GM18508 (cell line): ENCODE measurements around the gene SAGE1.
"Not testable (repeated sequence)": the region's sequence is repeated elsewhere in the genome, so short reads cannot be mapped to it uniquely, and the experiment has no call there.

Experiments
- ATAC-seq: cut with Tn5 transposase; IDR thresholded peaks from one replicate; pipeline ENCODE4 v1.9.1; 2021; ENCODE audit warnings: moderate number of reproducible peaks; ENCODE audit not compliant: insufficient read depth, unreplicated experiment

SAGE1 gene, protein sequence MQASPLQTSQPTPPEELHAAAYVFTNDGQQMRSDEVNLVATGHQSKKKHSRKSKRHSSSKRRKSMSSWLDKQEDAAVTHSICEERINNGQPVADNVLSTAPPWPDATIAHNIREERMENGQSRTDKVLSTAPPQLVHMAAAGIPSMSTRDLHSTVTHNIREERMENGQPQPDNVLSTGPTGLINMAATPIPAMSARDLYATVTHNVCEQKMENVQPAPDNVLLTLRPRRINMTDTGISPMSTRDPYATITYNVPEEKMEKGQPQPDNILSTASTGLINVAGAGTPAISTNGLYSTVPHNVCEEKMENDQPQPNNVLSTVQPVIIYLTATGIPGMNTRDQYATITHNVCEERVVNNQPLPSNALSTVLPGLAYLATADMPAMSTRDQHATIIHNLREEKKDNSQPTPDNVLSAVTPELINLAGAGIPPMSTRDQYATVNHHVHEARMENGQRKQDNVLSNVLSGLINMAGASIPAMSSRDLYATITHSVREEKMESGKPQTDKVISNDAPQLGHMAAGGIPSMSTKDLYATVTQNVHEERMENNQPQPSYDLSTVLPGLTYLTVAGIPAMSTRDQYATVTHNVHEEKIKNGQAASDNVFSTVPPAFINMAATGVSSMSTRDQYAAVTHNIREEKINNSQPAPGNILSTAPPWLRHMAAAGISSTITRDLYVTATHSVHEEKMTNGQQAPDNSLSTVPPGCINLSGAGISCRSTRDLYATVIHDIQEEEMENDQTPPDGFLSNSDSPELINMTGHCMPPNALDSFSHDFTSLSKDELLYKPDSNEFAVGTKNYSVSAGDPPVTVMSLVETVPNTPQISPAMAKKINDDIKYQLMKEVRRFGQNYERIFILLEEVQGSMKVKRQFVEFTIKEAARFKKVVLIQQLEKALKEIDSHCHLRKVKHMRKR

GRCh38 chrX:135893294-135893817, at the start of gene SAGE1, which contains the start of gene CT45A10:
TSS of gene SAGE1 (plus strand) at chrX:135893716. CDS start at chrX:135896243, 2,527 bp downstream.
TSS of gene CT45A10 (minus strand) at chrX:135893444. CDS start at chrX:135885344, 8,100 bp downstream.
- no peak for ATAC-seq

DNA sequence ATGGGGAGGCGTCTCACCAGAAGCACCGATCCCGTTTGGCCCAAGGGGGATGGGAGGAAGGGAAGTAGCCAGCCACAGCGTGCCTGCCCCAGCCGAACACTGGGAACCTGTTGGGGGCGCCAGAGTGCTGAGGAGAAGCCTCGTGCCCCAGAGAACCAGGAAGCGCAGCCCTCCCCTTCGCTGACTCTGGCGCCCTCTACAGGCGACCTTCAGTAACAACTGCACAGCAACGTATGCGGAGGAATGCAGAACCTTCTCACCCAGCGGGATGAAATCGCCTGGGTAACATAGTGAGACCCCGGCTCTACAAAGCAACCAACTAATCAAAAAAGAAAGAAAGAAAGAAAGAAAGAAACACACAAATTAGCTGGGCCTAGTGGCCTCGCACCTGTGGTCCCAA, 39.1 kb upstream of the SAGE1 start, which contains the start of gene CT45A8:
CT45A8 (minus strand) TSS at position 101 of the 400 bp plus-strand sequence. CDS start 3,755 bp downstream, outside the sequence.
- not testable (repeated sequence) for ATAC-seq

DNA sequence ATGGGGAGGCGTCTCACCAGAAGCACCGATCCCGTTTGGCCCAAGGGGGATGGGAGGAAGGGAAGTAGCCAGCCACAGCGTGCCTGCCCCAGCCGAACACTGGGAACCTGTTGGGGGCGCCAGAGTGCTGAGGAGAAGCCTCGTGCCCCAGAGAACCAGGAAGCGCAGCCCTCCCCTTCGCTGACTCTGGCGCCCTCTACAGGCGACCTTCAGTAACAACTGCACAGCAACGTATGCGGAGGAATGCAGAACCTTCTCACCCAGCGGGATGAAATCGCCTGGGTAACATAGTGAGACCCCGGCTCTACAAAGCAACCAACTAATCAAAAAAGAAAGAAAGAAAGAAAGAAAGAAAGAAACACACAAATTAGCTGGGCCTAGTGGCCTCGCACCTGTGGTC, 21.8 kb upstream of the SAGE1 start, which contains the start of gene CT45A9:
CT45A9 (minus strand) TSS at position 101 of the 400 bp plus-strand sequence. CDS start 3,751 bp downstream, outside the sequence.
- ATAC-seq = not testable (repeated sequence)

DNA sequence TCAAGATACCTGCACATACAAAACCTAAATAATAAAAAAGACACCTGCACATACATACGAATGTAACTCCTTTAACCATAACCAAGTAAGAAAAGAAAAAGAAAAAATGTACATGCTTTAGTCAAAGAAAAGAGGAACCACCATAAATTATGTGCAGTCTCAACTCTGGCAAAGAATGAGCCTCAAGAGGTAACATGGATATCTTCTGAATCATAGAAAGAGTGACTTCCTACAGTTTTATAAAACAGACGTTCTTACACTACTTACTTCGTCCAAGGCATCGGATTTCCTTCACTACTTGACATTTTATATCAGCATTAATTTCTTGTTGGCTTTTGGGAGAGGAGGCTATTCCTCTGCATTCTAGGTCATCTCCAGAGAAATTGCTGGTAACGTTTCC, 10.8 kb upstream of the SAGE1 start:
- not testable (repeated sequence) for ATAC-seq

GRCh38 chrX:135888230-135888629, 5.3 kb upstream of the SAGE1 start:
- ATAC-seq = not testable (repeated sequence)

- not testable (repeated sequence) for ATAC-seq
Measured at GRCh38 chrX:135888976-135889375, 4.5 kb upstream of the SAGE1 start.

- ATAC-seq = no peak
Measured at GRCh38 chrX:135890087-135890585, 3.4 kb upstream of the SAGE1 start.

DNA sequence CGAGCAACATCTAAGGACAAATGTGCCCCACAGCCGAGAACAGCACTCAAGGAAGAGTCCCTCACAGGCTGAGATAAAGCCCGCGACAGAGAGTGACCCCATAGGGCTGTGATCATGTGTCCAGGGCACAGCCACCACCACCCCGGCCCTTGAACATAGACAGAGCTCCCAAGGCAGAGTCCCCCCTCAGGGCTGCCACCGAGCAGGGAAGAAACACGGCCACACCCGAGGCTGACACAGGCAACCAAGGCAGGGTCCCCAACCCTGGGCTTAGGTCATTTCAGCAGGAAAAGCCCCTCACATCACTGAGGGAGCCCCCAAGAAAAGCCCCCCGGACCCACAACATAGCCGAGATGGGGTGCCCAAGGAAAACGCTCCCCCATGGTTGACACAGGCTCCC, 735 bp upstream of the SAGE1 start:
- no peak for ATAC-seq

- no peak for ATAC-seq
Measured at GRCh38 chrX:135910251-135910650, 16.7 kb downstream of the SAGE1 start.

- no peak for ATAC-seq
Measured at GRCh38 chrX:135914404-135914803, 20.9 kb downstream of the SAGE1 start.

DNA sequence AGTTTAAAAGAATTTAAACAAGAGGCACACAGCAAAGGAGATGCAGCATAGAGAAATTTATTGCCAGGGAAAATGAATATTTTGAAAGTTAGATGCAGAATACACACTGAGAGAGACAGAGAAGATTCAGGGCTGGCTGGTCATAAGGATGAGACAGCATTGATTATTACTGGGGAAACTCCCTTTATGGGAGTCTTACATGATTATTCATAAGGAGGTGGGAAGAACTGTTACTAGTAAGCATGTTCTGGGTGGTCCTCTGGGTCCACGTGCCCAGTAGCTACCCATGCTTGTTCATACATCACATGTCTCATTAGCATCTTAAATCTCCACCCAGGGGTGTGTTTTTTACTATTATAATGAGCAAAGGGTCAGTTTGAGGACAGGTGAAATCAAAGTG, 27.0 kb downstream of the SAGE1 start:
- not testable (repeated sequence) for ATAC-seq

DNA sequence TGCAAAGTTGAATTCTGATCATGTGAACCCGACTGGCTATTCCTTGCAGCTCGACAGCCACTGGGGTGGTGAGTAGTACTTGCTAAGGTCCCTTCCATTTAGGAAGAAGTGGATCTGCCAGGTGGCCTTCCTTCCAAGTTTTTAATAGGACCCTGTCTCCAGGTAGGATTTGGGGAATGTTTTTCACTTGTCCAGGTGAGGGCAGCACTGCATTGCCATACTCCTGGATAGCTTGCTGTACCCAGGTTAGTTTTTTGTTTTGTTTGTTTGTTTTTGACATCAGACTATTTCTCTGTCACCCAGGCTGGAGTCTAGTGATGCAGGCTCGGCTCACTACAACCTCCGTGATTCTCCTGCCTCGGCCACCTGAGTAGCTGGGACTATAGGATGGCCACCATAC, 29.8 kb downstream of the SAGE1 start:
- ATAC-seq = no peak

- no peak for ATAC-seq
Measured at GRCh38 chrX:135927897-135928296, 34.4 kb downstream of the SAGE1 start.

- ATAC-seq = no peak
Measured at GRCh38 chrX:135931644-135932487, 38.4 kb downstream of the SAGE1 start.

DNA sequence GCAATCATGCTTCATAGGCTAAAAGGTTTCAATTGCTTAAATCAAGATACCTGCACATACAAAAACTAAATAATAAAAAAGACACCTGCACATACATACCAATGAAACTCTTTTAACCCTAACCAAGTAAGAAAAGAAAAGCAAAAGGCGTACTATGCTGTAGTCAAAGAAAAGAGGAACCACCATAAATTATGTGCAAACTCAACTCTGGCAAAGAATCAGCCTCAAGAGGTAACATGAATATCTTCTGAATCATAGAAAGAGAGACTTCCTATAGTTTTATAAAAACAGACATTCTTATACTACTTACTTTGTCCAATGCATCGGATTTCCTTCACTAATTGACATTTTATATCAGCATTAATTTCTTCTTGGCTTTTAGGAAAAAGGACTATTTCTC, 51.0 kb downstream of the SAGE1 start:
- ATAC-seq = no peak

- ATAC-seq = no peak
Measured at GRCh38 chrX:135951291-135951690, 57.8 kb downstream of the SAGE1 start.
